HG03460 (cell line): ENCODE results near the gene DLGAP1.

Source experiments
- ATAC-seq: cut with Tn5 transposase; IDR thresholded peaks from one replicate; pipeline ENCODE4 v1.9.1; 2021; ENCODE audit not compliant: unreplicated experiment

DLGAP1 gene

DNA sequence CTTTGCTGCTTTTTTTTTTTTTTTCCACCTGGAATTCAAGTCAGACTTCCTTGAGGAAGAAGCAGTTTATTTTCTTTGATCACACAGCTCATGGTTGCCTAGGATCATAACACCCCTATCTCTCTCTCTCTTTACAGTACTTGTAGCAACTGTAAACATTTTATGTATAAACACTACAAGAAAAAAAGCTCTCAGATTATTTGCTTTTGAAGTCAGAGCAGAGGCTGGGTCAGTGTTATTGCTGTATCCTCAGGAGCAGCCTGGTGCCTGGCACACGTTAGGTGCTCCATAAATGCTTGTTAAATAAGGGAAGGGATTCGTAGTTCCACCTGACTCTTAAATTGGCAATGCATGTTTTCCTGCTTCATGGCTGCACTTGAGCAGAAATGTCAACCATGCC lies 783.9 kb downstream of the DLGAP1 start:
- no peak for ATAC-seq

DNA sequence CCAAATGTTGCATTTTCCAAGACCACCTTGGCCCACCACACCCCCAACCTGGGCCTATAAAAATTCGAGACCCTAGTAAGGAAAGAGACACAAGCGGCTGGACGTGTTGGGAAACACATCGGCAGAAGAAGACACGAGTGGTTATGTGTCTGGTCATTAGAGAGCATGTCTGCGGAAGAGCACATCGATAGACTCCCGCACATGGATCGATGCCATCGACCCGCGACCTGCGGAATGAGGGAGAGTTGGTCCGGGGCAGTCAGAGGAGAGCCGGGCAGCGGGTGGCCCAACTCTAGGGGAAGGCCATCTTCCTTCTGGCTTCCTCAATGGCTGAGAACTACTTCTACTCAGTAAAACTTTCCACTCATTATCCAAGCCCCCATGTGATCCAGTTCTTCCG lies 785.7 kb downstream of the DLGAP1 start:
- ATAC-seq, result no peak

DNA sequence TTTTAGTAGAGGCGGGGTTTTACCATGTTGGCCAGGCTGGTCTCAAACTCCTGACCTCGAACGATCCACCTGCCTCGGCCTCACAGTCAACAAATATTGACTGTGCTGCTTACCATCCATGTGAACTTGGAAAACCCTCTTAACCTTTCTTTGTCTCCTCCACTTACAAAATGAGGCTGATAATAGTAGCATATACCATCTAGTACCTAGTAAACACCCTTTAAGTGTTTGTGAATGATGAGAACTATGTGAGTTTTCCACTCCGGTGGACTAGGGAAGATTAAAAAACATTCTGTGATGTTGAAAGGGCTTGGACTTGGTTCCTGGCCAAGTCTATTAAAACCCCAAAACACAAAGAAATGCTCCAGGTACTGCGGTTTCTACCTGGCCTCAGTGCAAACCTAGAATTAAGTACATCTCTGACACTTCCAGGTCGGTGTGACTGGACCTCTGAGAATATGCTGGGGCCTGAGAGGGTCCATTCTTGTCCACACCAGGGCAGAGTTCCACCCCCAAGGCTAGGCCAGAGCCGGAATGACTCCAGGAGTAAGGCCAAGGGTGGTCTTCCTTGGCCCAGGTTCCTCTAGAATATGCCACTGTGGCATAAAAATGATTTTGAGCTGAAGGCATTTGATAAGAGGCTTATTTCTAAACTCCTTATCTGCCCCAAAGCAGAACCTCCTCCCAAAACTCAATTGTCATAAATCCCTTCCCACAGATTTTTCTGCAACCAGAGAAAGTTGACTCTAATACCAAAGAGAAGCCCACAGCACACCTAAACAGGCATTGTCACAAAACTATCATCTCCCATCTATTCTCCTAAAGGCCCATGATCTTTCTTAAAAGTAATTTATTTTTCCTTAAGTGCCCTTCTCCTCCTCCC lies 787.6 kb downstream of the DLGAP1 start:
- ATAC-seq, result no peak

DNA sequence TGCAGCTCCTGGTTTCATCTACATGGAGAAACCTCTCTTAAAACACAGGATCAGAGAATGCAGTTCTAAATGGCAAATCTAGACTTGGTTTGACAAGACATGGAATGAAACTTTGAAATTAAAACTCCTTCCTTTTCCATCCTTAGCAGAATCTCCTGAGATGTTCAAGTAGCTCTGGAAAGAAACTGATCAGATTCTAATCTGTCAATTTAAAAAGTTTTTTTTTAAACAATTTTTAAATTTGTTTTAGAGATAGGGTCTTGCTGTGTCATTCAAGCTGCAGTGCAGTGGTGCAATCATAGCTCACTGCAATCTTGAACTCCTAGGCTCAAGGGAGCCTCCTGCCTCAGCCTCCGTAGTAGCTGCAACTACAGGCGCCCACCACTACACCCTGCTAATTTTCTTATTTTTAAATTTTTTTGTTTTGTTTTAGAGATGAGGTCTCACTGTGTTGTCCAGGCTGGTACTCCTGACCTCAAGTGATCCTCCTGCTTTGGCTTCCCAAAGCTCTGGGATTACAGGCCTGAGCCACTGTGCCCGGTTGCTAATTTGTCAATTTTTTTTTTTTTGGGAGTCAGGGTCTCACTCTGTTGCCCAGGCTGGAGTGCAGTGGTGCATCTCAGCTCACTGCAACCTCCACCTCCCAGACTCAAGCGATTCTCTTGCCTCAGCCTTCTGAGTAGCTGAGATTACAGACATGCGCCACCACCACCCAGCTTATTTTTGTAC lies 788.4 kb downstream of the DLGAP1 start:
- ATAC-seq, result no peak

DNA sequence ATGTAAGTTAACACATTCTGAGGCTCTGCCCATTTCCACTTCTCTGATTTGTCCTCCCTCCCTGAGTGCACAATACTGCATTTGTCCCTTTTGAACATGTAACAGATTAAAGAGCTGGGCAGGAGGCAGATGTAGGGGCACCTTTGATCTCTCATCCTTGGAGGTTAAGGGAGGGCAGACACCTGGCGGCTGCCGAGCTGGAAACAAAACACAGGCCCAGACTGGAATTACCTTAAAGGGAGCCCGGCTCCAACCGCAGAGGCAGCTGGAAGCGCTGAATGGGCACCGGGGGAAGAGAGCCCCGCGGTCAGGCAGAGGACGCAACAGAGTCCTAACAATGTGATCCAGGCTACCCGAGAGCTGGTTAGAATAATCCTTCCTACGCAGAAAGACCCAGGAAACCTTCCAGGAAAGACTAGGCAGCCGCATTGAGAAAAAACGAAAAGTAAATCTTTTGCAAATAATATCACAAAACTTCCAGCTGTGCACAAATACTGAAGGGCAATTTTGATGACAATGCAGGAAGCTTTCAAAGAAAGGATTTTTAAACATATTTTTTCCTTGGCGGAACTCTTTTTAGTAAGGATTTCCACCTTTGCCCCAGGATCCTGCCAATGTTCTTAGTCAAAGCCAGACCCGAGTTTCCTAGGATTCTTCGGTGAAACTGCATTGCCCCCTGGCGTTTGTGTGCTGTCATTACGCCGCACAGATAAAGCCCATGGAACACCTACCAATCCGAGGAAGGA lies 789.2 kb downstream of the DLGAP1 start:
- ATAC-seq, result peak; percentile 74

DNA sequence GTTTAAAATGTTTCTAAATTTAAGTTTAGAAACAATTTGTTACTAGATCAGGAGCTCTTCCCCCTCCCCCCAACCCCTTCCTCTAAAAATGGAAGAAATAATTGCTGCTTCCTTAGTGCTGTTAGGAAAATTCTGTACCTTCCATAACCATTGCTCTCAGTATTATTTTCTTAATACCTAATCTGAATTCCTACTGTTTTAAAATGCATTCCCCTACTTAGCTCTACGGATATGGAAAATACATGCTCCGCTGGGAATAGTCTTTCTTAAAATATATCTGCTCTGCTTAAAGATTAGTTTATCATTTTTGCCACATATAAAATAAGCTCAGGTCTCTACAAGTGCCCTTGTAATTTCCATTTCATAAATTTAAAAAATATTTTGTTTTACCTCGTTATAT lies 789.9 kb downstream of the DLGAP1 start:
- no peak for ATAC-seq

DNA sequence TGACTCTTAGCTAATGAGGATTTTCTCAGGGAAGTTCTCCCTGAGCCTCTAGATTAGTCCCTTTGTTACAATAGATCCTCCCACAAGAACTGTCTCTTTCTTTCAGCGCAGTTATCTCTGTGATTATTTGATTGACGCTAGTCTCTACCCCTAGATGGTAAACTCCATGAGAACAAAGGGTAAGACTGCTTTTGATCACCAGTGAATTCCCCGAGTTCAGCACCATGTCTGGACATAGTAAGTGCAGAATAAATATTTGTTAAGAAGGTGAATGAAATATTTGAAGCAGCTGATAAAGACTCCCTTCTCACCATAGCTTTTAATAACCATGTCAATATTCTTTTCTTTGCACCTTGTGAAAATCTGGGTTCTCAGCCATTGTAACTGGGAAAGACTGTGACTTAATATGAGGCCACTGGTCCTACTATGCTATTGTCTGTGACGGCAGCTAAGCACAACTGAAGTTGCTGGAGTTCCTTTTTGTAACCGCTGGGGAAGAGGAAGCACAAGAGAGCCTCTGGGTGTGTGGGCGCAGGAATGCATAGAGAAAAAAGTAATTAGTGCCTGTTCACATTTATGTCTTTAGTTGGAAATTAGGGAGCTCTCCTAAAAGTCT lies 790.4 kb downstream of the DLGAP1 start:
- no peak for ATAC-seq

DNA sequence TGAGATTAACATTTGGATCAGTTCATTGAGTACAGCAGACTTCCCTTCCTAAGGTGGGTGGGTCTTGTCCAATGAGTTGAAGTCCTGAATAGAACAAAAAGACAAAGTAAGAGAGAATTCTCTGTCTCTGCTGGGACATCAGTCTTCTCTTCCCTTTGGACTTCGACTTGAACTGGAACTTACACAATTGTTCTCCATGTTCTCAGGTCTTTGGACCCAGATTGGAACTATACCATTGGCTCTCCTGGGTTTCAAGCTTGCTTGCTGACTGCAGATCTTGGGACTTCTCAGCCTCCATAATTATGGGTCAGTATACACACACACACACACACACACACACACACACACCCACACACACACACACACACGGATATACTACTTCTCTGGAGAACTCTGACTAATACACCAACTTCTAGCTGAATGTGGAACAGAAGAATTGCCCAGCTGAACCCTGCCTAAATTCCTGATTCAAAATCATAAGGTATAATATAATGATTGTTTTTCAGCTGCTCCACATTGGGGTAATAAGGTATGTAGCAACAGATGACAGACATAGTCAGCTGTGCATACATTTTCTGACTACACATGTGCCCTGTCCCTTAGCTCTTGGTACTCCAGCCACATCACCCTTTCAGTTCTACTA lies 791.1 kb downstream of the DLGAP1 start:
- no peak for ATAC-seq

DNA sequence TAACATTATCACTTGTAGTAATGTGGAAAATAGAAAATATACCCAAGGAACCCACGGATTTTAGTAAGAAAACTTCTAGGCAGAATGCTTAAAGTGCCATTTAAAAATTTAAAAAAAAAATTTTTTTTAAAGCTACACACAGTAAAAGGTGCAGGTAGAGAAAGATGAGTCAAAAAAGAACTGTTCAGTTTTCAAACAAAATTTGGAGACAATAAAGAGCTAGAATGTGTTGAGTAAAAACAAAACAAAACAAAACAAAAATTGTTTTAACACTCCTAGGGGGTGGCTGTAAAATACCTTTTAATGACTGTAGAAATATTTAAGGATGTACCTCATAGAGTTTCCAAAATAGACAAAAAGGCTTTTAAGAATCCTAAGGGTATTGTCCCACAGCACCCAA lies 793.1 kb downstream of the DLGAP1 start:
- no peak for ATAC-seq

DNA sequence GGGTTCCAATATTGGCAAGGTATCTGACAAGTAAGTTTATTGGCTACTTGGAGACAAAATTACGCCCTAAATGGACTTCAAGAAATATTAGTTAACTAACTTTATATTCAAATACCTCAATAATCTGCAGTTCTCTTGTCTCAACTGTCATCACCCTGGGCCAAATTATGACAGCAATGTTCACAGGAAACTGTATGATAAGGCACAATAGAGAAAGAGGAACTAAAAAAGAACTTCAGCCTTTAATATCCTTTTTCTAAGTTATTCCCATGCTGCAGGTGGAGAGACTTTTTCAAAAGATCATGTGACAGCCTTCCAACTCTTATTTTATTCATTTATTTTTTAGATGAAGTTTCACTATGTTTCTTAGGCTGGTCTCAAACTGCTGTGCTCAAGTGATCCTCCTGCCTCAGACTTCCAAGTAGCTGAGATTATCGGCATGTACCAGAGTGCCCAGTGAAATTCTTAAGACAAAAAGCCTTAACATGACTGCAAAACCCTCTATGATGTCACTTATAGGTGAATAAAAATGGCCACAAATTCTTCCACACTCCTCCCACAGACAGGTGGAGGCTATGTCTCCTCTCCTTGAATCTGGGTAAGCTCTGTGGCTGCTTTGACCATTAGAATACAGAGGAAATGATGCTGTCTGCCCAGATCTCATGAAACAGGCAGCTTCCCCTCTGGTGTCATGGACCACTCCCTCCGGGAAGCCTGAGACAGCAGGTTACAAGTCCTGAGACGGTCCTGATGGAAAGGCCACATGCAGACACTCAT lies 794.2 kb downstream of the DLGAP1 start:
- no peak for ATAC-seq

DNA sequence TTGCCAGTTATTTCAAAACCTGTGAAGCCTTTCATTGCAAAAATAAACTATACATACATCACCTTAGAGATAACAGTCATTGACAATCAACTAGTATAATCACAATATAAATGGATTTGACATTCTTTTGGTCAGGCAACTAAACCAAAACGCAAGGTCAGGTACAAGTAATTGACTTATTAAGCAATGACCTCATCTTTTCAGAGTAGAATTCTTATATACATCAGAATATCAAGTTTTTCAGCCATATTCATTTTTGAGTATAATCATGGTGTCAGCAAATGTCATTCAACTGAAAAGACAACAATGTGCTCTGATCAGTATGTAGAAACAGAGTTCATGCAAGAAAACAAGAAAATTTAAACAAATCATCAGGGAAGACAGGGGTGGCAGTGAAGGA lies 796.6 kb downstream of the DLGAP1 start:
- no peak for ATAC-seq

DNA sequence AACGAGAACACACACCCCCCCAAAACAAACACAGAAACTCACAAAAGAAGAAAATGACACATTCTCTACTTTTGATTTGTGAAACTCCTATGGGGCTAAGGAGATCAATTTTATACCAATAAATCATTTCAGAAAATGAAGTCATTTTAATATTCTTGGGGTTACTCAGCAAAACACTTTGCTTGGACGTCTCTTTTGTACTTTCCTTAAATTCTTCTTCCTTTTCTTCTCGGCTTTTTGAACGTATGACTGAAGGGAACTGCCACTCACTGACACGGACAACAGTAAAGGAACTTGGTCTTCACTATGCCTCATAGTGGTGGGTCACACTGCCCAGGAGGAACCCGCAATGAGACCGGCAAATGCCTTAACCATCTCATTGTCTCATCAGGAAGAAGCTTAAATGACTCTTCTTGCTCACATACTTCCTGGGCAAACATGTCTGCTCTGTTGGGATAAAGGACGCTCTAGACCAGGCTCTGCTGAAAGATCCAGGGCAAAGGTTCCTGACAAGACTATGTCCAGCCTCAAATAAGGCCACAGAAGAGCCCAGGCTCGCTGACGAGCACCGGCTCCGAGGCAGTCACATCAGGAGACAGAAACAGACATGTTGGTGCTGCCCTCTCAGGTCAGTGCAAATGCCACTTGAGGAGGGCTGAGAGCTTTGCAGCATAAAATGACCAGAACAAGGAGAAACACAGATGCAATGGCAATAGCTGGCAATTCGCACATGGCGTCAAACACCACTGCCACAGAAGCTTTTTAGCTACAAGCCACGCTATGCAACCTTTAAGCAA lies 799.7 kb downstream of the DLGAP1 start:
- no peak for ATAC-seq

DNA sequence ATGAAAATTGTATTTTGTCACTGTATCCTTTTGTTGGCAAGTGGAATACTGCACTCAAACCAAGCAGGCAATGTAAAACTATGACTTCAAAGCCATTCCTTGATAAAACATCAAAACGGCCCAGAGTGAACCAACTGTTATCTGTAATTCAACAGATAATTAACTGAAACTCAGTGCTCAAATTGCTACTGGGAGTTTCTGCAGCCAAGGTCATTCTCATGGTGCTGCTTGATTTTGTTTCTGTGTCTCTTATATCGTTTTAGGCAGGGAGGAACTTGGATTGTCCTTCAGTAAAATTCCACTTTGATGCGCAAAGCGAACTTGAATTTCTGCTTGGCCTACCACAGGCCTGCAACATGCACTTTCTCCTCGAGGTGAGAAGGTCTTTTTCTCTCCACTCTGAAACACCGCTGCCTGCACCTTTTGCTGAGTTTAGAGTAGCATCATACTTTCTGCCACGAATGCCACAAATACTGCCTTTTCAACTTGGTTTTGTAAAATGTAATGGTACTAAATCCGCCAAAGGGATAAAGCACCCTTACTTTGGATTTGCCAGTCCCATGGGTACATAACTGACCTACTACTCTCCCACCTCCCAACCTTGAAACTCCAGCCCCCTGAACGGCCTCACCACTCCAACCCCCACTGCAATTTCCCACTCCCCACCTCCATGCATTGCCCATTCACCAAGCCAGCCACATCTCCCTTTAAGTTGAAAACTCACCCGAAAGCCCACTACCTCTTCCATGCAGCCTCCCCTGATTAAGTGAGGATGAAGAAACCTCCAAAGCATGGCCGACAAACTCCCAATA lies 800.5 kb downstream of the DLGAP1 start:
- no peak for ATAC-seq

DNA sequence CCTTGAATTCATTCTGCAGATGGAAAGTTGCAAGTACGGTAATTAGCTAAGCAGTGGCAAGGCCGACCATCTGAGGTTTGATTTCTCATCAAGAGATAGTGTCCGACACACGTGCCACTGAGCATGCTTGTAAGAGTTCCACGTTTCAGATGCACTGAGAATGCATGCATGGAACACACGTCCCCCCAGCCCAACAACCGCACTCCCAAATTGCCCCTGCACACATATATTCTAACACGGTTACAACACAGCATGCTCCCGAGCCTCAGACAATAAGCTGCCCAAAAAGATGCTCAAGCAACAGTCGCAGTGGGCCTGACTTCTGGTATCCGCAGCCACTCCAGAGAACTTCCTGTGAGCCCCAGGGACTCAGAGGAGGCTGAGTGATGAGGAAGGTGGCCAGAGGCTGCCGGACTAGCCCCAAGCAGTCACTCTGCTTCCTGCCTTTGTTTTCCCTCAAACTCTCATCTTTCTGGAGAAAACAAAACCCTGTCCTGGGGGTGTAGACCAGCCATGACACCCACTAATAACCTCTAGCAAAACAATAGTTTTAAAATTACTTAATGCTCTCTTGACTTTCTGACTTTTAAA lies 801.2 kb downstream of the DLGAP1 start:
- no peak for ATAC-seq

DNA sequence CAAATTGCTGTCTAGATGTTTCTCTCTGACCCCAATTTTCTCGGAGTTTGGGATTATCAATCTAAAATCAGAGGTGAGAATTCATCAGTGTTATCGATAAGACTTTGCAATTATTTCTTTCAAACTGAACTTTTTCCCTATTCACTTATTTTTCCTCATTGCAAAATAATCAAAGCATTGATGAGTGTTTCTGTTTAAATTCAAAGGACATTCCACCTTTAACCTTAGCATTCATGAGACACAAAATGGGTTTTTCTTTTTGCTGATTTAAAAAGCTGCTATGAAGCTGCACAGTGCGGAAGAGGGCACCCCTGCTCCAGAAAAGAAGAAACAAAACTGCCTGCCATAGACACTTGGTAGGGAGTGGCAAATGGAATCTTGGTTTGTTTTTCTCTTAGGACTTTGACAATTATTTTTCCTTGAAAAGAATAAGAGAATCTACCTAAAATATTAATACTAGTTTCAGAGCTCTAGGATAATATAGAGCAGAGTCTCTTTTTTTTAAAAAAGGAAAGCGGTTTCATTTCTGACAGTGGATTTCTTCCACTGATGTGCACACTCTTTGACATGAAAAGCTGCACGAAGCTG lies 801.8 kb downstream of the DLGAP1 start:
- ATAC-seq, result no peak

DNA sequence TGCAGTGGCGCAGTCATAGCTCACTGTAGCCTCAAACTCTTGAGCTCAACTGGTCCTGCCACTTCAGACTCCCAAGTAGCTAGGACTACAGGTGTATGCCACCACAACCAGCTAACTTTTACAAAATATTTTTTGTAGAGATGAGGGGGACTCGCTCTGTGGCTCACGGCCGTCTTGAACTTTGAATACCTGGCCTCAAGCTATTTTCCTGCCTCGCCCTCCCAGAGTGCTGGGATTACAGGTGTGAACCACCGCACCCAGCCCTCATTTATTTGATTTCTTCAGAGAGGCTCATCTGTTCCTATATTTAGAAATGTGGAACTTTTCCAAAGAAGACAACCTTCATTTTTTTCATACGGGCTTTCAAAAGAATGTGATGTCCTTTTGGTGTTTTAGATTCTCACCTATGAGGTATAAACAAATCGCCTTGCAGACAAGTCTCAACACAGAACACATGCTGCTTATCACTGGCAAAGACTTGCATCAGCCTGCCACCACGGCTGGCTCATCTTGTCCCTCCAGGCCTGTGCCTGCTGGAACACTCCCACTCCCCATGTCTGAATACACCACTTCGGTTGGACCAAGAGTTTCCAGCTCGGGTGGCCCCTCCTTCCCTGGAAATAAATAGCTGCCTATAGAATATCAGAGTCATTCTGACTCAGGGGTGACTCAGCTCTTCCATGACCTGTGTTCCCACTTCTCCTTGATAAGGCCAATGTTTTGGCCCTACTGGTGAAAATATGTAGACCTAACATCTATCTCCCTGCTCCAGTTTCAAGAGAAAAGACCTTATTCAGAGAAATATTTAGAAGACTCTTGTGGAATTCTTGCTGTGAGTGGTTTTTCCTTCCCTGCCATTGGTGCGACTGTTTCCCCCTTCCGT lies 802.5 kb downstream of the DLGAP1 start:
- no peak for ATAC-seq

DNA sequence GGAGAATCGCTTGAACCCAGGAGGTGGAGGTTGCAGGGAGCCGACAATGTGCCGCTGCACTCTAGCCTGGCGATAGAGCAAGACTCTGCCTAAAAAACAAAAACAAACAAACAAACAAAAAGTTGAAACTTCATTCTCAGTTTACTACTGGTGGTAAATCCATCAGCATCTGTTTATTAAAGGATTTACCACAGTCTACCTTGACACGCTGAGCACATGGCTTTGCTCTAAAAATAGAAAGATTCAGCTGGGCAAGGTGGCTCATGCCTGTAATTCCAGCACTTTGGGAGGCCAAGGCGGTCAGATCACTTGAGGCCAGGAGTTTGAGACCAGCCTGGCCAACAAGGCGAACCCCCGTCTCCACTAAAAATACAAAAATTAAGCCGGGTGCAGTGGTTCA lies 803.8 kb downstream of the DLGAP1 start:
- ATAC-seq, result no peak
